Lung (tissue), 12 donors: ENCODE measurements around the gene PCDH10. TPM values are rescaled to one million over a fixed set of nuclear protein-coding genes. Genes with fewer than 3 reads are reported as not detected.
A peak's percentile ranks its signal among the peaks of the same experiment; 100 is the strongest.

ENCODE experiments used
- ATAC-seq: fragments of 200-7000 bp; cut with Tn5 transposase; one replicate; pipeline ENCODE4 v1.9.1; 2020; ENCODE audit warnings: moderate number of reproducible peaks; ENCODE audit not compliant: insufficient read depth, low FRiP score
- DNase-seq, 3 donors: peaks; one replicate each; pipeline ENCODE4 v3.0.0-alpha.2; 2013 to 2017
- H3K27ac ChIP-seq, 2 donors: one replicate each; pipeline ENCODE4 v1.5.1; 2013; ENCODE audit warnings: mild to moderate bottlenecking in 2 of 2, moderate library complexity in 2 of 2, control low read depth in 1 of 2, inconsistent platforms in 1 of 2, low read depth in 1 of 2, low read length in 1 of 2
- H3K27me3 ChIP-seq, 3 donors: one replicate each; pipeline ENCODE4 v1.5.1; 2013; ENCODE audit warnings: low read length in 2 of 3; ENCODE audit not compliant: control insufficient read depth in 3 of 3, insufficient read depth in 3 of 3
- H3K36me3 ChIP-seq, 4 donors: one replicate each; pipeline ENCODE4 v1.5.1; 2013; ENCODE audit warnings: low read length in 4 of 4, mild to moderate bottlenecking in 1 of 4, moderate library complexity in 1 of 4; ENCODE audit not compliant: control insufficient read depth in 4 of 4, insufficient read depth in 4 of 4
- H3K4me1 ChIP-seq, 5 donors: one replicate each; pipeline ENCODE4 v1.5.1; 2013; ENCODE audit warnings: low read length in 5 of 5, mild to moderate bottlenecking in 2 of 5, moderate library complexity in 1 of 5; ENCODE audit not compliant: control insufficient read depth in 5 of 5, insufficient read depth in 5 of 5
- H3K4me3 ChIP-seq: one replicate; pipeline ENCODE4 v1.5.1; 2013; ENCODE audit warnings: mild to moderate bottlenecking, control low read depth, moderate library complexity
- H3K9ac ChIP-seq, 2 donors: one replicate each; pipeline ENCODE4 v1.5.1; 2013; ENCODE audit warnings: low read length in 2 of 2, control low read depth in 1 of 2; ENCODE audit not compliant: insufficient read depth in 1 of 2
- H3K9me3 ChIP-seq, 4 donors: one replicate each; pipeline ENCODE4 v1.5.1; 2013; ENCODE audit warnings: low read length in 3 of 4, mild to moderate bottlenecking in 1 of 4, moderate library complexity in 1 of 4; ENCODE audit not compliant: control insufficient read depth in 4 of 4, insufficient read depth in 3 of 4
- WGBS, 2 donors: extraction: QIAGEN DNeasy Blood & Tissue Kit; methylation state at CpG; one replicate each; pipeline ENCODE4 v1.1.7; 2013; 5-methylcytosine and 5-hydroxymethylcytosine counted together
- polyA plus RNA-seq, 2 donors: library from polyadenylated mRNA; stranded (reverse); fragments of 200-250 nt; gene quantifications; one replicate each; pipeline ENCODE4 v1.2.1, GENCODE V29; 2013
- total RNA-seq, 2 donors: library from RNA; depleted of rRNA in 1 of 2; stranded (reverse); fragments of >200 nt in 1 of 2; gene quantifications; one replicate each; pipeline ENCODE4 v1.2.1, GENCODE V29; 2014 to 2021
- TF ChIP-seq, protein P1 (sequence below): IDR thresholded peaks from 2 replicates; pipeline ENCODE4 v1.5.1; 2012; ENCODE audit warnings: mild to moderate bottlenecking; ENCODE audit errors: control extremely low read depth, extremely low read depth
- donor health status: control.
- donor health status: control.
- donor health status: Bipolar disorder and iron deficiency.
- donor health status: healthy.
- donor health status: DM: yes; HTN: yes; CAD: no.

Gene PCDH10
- total and polyA plus RNA-seq, 4 donors, result 0.08 to 1.7 (median 0.68) TPM

DNA sequence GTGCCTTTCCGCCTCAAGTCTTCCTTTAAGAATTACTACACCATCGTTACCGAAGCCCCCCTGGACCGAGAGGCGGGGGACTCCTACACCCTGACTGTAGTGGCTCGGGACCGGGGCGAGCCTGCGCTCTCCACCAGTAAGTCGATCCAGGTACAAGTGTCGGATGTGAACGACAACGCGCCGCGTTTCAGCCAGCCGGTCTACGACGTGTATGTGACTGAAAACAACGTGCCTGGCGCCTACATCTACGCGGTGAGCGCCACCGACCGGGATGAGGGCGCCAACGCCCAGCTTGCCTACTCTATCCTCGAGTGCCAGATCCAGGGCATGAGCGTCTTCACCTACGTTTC is 2.2 kb downstream of the PCDH10 start:
- DNase-seq (peak in 1 of 3 donors; percentile 20), ATAC-seq (no peak)
- TF ChIP-seq, protein P1, sequence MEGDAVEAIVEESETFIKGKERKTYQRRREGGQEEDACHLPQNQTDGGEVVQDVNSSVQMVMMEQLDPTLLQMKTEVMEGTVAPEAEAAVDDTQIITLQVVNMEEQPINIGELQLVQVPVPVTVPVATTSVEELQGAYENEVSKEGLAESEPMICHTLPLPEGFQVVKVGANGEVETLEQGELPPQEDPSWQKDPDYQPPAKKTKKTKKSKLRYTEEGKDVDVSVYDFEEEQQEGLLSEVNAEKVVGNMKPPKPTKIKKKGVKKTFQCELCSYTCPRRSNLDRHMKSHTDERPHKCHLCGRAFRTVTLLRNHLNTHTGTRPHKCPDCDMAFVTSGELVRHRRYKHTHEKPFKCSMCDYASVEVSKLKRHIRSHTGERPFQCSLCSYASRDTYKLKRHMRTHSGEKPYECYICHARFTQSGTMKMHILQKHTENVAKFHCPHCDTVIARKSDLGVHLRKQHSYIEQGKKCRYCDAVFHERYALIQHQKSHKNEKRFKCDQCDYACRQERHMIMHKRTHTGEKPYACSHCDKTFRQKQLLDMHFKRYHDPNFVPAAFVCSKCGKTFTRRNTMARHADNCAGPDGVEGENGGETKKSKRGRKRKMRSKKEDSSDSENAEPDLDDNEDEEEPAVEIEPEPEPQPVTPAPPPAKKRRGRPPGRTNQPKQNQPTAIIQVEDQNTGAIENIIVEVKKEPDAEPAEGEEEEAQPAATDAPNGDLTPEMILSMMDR, result no peak
- H3K4me1 ChIP-seq, result peaks cover 14 to 61% (median 20%) of the 10 kb centered on the region in 5 donors
- H3K36me3 ChIP-seq, result no peaks in the 10 kb centered on the region
- H3K4me3 ChIP-seq, result no peak overlapping the region
- 0 to 3% methylated on average over 29 to 31 of the region's 31 CpGs for WGBS, 2 donors
- H3K27me3 ChIP-seq, result peaks cover 2 to 77% (median 70%) of the 10 kb centered on the region in 3 donors
- H3K9ac ChIP-seq, result no peak overlapping the region
- H3K9me3 ChIP-seq, result peaks cover 0 to 16% (median 0%) of the 10 kb centered on the region in 4 donors
- no peak overlapping the region for H3K27ac ChIP-seq

GRCh38 chr4:133151691-133152329 is 2.7 kb downstream of the PCDH10 start:
- Histone ChIP-seq H3K36me3 (no peaks in the 10 kb centered on the region), H3K9me3 (peaks cover 0 to 16% (median 0%) of the 10 kb centered on the region in 4 donors), H3K4me1 (peaks cover 14 to 58% (median 20%) of the 10 kb centered on the region in 5 donors), H3K4me3 (no peak overlapping the region), H3K9ac (no peak overlapping the region), H3K27me3 (peaks cover 2 to 79% (median 70%) of the 10 kb centered on the region in 3 donors), H3K27ac (no peak overlapping the region)
- ATAC-seq (no peak), DNase-seq (peak; percentile 25 to 39 (median 29))
- TF ChIP-seq, protein P1, result no peak
- WGBS, 2 donors, result 1% methylated on average over 55 to 62 of the region's 62 CpGs

DNA sequence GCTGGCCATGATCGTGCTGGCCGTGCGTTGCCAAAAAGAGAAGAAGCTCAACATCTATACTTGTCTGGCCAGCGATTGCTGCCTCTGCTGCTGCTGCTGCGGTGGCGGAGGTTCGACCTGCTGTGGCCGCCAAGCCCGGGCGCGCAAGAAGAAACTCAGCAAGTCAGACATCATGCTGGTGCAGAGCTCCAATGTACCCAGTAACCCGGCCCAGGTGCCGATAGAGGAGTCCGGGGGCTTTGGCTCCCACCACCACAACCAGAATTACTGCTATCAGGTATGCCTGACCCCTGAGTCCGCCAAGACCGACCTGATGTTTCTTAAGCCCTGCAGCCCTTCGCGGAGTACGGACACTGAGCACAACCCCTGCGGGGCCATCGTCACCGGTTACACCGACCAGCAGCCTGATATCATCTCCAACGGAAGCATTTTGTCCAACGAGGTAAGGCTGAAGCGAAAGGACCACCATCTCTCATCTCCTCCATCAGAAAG is 3.3 kb downstream of the PCDH10 start:
- 2 to 3% methylated on average over 26 of the region's 26 CpGs for WGBS, 2 donors
- Histone ChIP-seq H3K36me3 (no peaks in the 10 kb centered on the region), H3K9me3 (peaks cover 0 to 16% (median 0%) of the 10 kb centered on the region in 4 donors), H3K4me3 (no peak overlapping the region), H3K4me1 (peaks cover 10 to 52% (median 20%) of the 10 kb centered on the region in 5 donors), H3K27ac (no peak overlapping the region), H3K9ac (no peak overlapping the region), H3K27me3 (peaks cover 2 to 74% (median 70%) of the 10 kb centered on the region in 3 donors)
- DNase-seq (peak in 2 of 3 donors; percentile 15 to 19), ATAC-seq (no peak)
- TF ChIP-seq, protein P1, result no peak
